HG03103 (cell line): ENCODE measurements around the gene EPS8L3.
"Not testable (repeated sequence)": the region's sequence is repeated elsewhere in the genome, so short reads cannot be mapped to it uniquely, and the experiment has no call there.

Source experiments
- ATAC-seq: cut with Tn5 transposase; IDR thresholded peaks from one replicate; pipeline ENCODE4 v1.9.1; 2021; ENCODE audit warnings: low read depth; ENCODE audit not compliant: unreplicated experiment

Gene EPS8L3

GRCh38 chr1:109749221-109749620 lies 14.5 kb downstream of the EPS8L3 start:
- no peak for ATAC-seq

GRCh38 chr1:109748311-109748710 lies 15.4 kb downstream of the EPS8L3 start:
- ATAC-seq, result not testable (repeated sequence)

GRCh38 chr1:109740615-109741373 lies 22.9 kb downstream of the EPS8L3 start, which contains the start of gene GSTM3:
Gene GSTM3 (minus strand): TSS chr1:109741038. CDS start chr1:109740287, 751 bp downstream.
- ATAC-seq, result no peak

- peak; percentile 73 for ATAC-seq
These were observed 23.7 kb downstream of the EPS8L3 start for GRCh38 chr1:109739738-109740614.

GRCh38 chr1:109733236-109733870 lies 30.4 kb downstream of the EPS8L3 start:
- ATAC-seq, result no peak

- no peak for ATAC-seq
These were observed 31.3 kb downstream of the EPS8L3 start for GRCh38 chr1:109732390-109732881.

- ATAC-seq, result no peak
These were observed 33.1 kb downstream of the EPS8L3 start for GRCh38 chr1:109730666-109731065.

- ATAC-seq, result no peak
These were observed 34.9 kb downstream of the EPS8L3 start for GRCh38 chr1:109728870-109729269.

- ATAC-seq, result no peak
These were observed 36.9 kb downstream of the EPS8L3 start for GRCh38 chr1:109726728-109727373.

GRCh38 chr1:109726007-109726406 lies 37.7 kb downstream of the EPS8L3 start:
- no peak for ATAC-seq

GRCh38 chr1:109725510-109725909 lies 38.2 kb downstream of the EPS8L3 start:
- no peak for ATAC-seq

GRCh38 chr1:109724933-109725332 lies 38.8 kb downstream of the EPS8L3 start:
- ATAC-seq, result no peak

GRCh38 chr1:109722908-109723691 lies 40.6 kb downstream of the EPS8L3 start:
- ATAC-seq, result no peak

- no peak for ATAC-seq
These were observed 41.8 kb downstream of the EPS8L3 start for GRCh38 chr1:109721971-109722370.

GRCh38 chr1:109721042-109721441 lies 42.7 kb downstream of the EPS8L3 start:
- no peak for ATAC-seq

- ATAC-seq, result no peak
These were observed 44.3 kb downstream of the EPS8L3 start for GRCh38 chr1:109719337-109719837.

- no peak for ATAC-seq
These were observed 45.2 kb downstream of the EPS8L3 start for GRCh38 chr1:109718495-109718894.

- ATAC-seq, result no peak
These were observed 46.0 kb downstream of the EPS8L3 start for GRCh38 chr1:109717729-109718128.

- ATAC-seq, result no peak
These were observed 47.1 kb downstream of the EPS8L3 start for GRCh38 chr1:109716570-109717090.
